ENCODE measurements around the gene SLC22A1. TPM values are rescaled to one million over a fixed set of nuclear protein-coding genes. Genes with fewer than 3 reads are reported as not detected.

Gene SLC22A1
- total RNA-seq, 1 donor from 2014 or later, result 8.9 TPM

GRCh38 chr6:160172704-160173103, 51.1 kb downstream of the SLC22A1 start:
- DNase-seq (ENCODE audit: low spot score), result no peak

DNA sequence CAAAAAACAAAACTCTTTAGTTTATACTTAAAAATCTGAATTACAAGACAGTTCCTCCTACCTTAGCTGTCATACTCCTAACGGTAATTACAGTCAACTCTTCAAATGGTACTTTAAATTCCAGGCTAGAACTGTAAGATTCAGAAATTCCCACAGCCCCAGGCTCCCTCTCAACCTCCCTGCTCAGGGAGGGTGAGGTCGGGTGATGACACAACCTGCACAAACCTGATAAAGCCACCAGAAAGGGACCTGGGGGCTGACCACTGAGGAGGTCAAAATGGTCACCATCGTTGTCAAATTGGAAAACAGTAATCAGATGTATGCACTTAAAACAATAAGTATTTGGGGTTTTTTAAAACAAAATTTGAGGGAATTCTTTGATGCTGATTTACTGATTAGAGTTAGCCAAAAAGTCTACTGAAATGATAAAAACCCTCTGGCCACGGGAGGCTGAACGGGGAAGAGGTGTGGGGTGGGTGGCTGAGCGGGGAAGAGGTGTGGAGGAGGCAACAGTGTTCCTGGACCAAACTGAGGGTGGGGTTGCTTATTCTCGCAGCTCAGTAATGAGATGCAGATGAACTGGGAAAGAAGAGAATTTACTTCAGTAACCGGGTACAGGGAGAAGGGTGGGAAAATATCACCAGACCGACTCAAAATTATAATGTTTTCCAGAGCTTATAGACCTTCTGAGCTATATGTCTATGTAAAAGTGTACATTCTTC, 52.4 kb downstream of the SLC22A1 start:
- DNase-seq (ENCODE audit: low spot score), result no peak

DNA sequence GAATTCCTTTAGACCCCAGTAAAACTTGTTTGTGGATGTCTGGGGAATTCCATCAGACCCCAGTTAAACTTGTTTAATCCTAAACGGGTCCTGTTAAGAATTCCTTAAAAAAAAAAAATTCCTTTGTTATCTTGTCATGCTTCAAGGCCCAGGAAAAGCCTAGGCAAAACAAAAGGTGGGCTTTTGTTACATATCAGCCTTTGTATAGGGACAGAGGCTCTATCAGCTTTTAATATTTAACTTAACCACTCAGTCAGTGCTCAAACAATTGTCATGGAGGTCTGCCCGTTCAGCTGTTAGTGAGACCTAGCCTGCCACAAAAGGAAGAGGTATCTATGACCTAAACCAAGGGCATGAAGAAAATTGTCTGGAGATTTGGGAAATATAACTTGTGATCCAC, 53.1 kb downstream of the SLC22A1 start:
- no peak for DNase-seq (ENCODE audit: low spot score)

DNA sequence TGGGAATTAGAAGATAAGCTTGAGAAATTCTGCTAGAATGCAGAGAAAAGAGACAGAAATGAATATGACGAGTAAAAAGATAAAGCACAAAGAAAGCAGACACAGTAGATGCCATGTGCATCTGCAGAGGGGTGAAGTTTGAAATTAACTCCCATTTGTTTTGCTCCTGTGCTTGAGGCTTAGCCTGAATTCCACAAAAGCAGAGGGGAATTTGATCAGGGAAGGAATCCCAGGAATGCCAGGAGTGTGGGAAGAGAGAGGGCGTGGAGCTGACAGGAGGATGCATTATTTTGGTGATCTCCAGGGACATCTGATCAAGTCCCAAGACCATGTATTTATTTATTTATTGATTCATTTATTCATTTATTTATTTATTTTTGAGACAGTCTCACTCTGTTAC, 55.6 kb downstream of the SLC22A1 start:
- no peak for DNase-seq (ENCODE audit: low spot score)

DNA sequence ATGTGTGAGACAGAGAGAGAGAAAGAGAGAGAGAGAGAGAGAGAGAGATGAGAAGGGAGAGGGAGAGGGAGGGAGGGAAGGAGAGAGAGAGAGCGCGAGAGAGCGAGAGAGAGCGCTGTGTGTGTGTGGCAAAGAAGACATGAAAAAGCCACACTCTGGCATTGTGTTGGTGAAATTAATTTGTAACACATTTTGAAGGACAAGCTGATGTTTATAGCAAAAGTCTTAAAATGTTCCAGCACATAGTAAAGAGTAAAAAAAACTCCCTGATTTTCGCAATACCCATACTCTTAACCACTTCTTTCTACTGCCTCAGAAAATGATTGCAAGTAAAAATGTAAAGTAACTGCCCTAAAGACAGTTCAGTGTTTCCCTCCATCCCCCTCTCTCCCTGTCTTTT, 56.7 kb downstream of the SLC22A1 start:
- no peak for DNase-seq (ENCODE audit: low spot score)

- DNase-seq (ENCODE audit: low spot score), result no peak
Measured at GRCh38 chr6:160180706-160181105, 59.1 kb downstream of the SLC22A1 start.

DNA sequence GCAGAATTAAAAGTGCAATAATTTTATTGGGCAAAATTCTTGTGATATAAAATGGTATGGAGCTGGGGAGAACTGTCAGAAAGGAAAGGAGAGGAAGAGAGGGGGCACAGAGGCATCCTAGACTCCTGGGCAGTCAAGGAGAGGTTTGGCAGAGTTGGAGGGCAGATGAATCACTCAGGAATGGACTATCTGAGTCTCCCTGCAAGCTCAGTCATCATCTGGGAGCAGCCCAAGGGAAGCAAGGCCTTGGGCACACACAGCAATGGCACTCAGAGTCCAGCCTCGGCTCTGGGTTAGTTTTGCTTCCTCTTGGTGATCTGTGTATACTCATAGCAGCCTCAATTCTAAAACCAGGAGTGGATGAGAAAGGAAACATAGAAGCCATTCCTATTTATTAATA, 67.2 kb downstream of the SLC22A1 start:
- no peak for DNase-seq (ENCODE audit: low spot score)

- DNase-seq (ENCODE audit: low spot score), result no peak
Measured at GRCh38 chr6:160190081-160190480, 68.5 kb downstream of the SLC22A1 start.

- DNase-seq (ENCODE audit: low spot score), result no peak
Measured at GRCh38 chr6:160190973-160191372, 69.4 kb downstream of the SLC22A1 start.

DNA sequence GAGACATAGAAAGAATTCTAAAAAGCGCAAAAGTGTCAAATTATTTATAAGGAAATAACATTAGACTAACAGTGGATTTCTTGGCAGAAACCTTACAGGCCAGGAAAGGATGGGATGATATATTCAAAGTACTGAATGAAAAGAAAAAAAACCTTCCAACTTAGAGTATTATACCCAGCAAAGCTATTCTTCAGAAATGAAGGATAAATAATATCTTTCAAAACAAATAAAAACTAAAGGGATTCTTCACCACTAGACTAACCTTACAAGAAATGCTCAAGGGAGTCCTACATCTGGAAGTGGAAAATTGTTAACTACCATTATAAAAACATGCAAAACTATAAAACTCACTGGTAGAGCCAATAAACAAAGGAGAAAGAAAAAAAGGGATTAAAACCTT, 71.2 kb downstream of the SLC22A1 start:
- no peak for DNase-seq (ENCODE audit: low spot score)

DNA sequence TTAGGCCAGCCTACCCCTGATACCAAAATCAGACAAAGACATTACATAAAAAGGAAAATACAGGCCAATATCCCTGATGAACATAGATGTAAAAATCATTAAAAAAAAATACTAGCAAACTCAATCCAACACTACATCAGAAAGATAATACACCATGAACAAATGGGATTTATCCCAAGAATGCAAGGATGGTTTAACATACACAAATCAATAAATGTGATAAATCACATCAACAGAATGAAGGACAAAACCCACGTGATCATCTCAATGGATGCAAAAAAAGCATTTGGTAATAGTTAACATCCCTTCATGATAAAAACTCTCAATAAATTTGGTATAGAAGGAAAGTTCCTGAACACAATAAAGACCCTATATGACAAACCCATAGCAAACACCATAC, 73.2 kb downstream of the SLC22A1 start:
- no peak for DNase-seq (ENCODE audit: low spot score)

DNA sequence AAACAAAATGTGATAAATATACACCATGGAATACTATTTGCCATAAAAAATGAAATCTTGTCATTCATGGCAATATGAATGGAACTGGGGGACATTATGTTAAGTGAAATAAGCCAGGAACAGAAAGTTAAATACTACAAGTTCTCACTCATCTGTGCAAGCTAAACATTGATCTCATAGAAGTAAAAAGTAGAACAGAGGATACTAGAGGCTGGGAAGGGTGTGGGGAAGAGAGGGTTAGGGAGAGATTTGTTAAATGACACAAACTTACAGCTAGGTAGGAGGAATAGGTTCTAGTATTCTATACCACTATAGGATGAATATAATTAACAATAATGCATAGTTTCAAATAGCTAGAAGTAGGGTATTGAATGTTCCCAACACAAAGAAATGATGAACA, 76.0 kb downstream of the SLC22A1 start:
- no peak for DNase-seq (ENCODE audit: low spot score)

DNA sequence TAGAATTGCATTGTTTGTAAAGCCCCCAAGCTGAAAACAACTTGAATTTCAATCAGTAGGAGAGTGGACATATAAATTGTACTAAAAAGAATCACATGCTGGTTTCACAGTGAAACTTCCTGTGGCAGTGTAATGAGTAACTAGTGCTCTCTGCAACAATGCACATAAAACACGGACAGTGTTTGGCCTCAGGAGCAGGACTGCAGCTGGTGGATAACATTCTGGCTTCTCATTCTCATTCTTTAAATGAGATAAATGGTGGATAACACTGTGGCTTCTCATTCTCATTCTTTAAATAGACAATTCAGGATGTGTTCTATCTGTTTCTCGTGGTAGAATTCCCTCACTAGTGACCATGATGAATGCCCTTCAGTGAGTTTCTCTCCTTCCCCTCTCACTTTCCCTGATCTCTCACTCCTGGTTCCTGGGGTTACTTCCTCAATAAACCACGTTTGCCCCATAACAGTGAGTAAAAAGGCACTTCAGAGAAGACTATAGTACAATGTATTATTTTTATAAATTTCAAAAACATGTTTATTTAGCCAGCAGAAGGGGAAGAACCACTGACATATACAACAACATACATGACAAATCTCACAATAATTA, 77.1 kb downstream of the SLC22A1 start:
- DNase-seq (ENCODE audit: low spot score), result no peak

- DNase-seq (ENCODE audit: low spot score), result no peak
Measured at GRCh38 chr6:160201061-160201460, 79.4 kb downstream of the SLC22A1 start.

DNA sequence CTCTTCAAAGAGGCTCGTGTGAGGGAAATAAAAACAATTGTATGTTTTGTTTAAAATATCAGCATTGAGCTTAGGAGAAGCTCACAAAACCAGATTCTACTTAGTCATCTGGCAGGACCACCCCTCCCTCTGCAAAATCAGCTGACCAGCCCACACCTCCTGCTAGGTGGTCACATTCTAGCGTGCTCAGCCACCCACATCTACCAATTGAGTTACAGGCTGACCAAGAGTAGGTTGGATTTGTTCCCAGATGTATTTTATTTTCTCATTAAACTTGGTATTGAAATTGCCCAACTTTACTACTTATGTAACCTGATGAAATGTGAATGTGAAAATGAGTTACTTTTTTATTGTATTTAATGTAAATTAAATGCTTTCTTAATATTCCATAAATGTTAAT, 80.8 kb downstream of the SLC22A1 start:
- DNase-seq (ENCODE audit: low spot score), result no peak

GRCh38 chr6:160203076-160203475, 81.5 kb downstream of the SLC22A1 start:
- DNase-seq (ENCODE audit: low spot score), result no peak

DNA sequence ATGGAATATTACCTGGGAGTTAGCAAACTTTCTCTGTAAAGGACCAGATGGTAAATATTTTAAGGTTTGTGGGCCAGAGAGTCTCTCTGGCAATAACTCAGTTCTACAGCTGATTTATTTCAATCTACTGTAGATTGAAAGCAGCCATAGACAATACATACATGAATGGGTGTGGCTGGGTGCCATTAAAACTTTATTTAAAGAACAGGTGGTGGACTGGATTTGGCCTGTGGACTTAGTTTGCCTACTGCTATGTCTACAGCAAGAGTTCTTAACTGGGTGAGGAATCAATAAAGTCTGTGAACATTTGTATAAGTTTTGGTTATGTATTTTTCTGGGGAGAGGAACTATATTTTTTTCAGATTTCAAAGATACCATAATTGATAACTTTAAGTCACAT, 81.9 kb downstream of the SLC22A1 start:
- no peak for DNase-seq (ENCODE audit: low spot score)

- DNase-seq (ENCODE audit: low spot score), result no peak
Measured at GRCh38 chr6:160203953-160204352, 82.3 kb downstream of the SLC22A1 start.

DNA sequence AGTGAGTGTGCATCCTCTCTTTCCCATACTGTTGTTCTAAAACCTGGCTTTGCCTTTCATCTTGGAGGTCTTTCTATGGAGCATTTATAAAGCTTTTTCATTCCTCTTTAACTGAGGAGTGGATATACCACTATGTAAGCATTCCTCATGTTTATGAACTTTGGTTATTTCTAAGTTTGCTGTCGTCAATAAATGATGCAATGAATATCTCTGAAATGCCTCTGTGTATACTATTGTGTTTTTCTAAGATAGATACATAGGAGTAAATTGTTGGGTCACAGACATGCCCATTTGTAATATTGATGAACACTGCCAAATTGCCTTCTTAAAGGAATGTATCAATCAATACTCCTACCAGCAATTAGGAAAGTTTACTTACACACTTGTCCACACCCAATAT, 83.1 kb downstream of the SLC22A1 start:
- DNase-seq (ENCODE audit: low spot score), result no peak

GRCh38 chr6:160207618-160208017, 86.0 kb downstream of the SLC22A1 start:
- DNase-seq (ENCODE audit: low spot score), result no peak
